HG03439 (cell line): ENCODE data around the gene SARM1.
"Not testable (repeated sequence)": the region's sequence is repeated elsewhere in the genome, so short reads cannot be mapped to it uniquely, and the experiment has no call there.

Experiments used
- ATAC-seq: cut with Tn5 transposase; IDR thresholded peaks from one replicate; pipeline ENCODE4 v1.9.1; 2021; ENCODE audit warnings: mild to moderate bottlenecking, moderate library complexity; ENCODE audit not compliant: unreplicated experiment

Gene SARM1

GRCh38 chr17:28415886-28416285 is 44.4 kb downstream of the SARM1 start:
- no peak for ATAC-seq

- no peak for ATAC-seq
These were observed 45.3 kb downstream of the SARM1 start for GRCh38 chr17:28416703-28417311.

GRCh38 chr17:28421787-28422305 is 50.4 kb downstream of the SARM1 start:
- ATAC-seq, result no peak

- no peak for ATAC-seq
These were observed 53.7 kb downstream of the SARM1 start for GRCh38 chr17:28425206-28425605.

- ATAC-seq, result no peak
These were observed 54.6 kb downstream of the SARM1 start for GRCh38 chr17:28426081-28426519.

GRCh38 chr17:28427371-28427770 is 55.9 kb downstream of the SARM1 start:
- ATAC-seq, result no peak

GRCh38 chr17:28427982-28428381 is 56.5 kb downstream of the SARM1 start:
- ATAC-seq, result not testable (repeated sequence)

- no peak for ATAC-seq
These were observed 62.2 kb downstream of the SARM1 start for GRCh38 chr17:28433721-28434120.

- ATAC-seq, result not testable (repeated sequence)
These were observed 62.8 kb downstream of the SARM1 start for GRCh38 chr17:28434326-28434725.

- ATAC-seq, result no peak
These were observed 72.6 kb downstream of the SARM1 start for GRCh38 chr17:28443901-28444638.

- ATAC-seq, result no peak
These were observed 75.4 kb downstream of the SARM1 start for GRCh38 chr17:28446716-28447395.

- no peak for ATAC-seq
These were observed 75.9 kb downstream of the SARM1 start for GRCh38 chr17:28447396-28447760.

GRCh38 chr17:28449859-28450258 is 78.4 kb downstream of the SARM1 start:
- ATAC-seq, result no peak
